Activated naive CD8-positive, alpha-beta T cell treated with anti-CD3 and anti-CD28 coated beads, Interleukin-2, amount 50 U/mL, for 24 hours (primary cell): ENCODE measurements around the gene KLHL28.
A peak's percentile ranks its signal among the peaks of the same experiment; 100 is the strongest.
"Not testable (repeated sequence)": the region's sequence is repeated elsewhere in the genome, so short reads cannot be mapped to it uniquely, and the experiment has no call there.

ENCODE experiments used
- ATAC-seq: fragments of 150-1000 bp; cut with Tn5 transposase; one replicate; pipeline ENCODE4 v1.10.0; 2021
- DNase-seq: peaks from one replicate; pipeline ENCODE4 v3.0.0; 2021
- H3K27ac Mint-ChIP-seq: one replicate; pipeline ENCODE4 v1.8.0; 2021; ENCODE audit warnings: mild to moderate bottlenecking, mixed read lengths
- H3K27me3 Mint-ChIP-seq: one replicate; pipeline ENCODE4 v1.8.0; 2021; ENCODE audit warnings: mixed read lengths
- H3K36me3 Mint-ChIP-seq: one replicate; pipeline ENCODE4 v1.8.0; 2021; ENCODE audit warnings: low read depth, mixed read lengths
- H3K4me1 Mint-ChIP-seq: one replicate; pipeline ENCODE4 v1.8.0; 2021; ENCODE audit warnings: mixed read lengths
- H3K4me3 Mint-ChIP-seq: one replicate; pipeline ENCODE4 v1.8.0; 2021; ENCODE audit warnings: mild to moderate bottlenecking, moderate library complexity, mixed read lengths
- H3K9me3 Mint-ChIP-seq: one replicate; pipeline ENCODE4 v1.8.0; 2021; ENCODE audit warnings: mixed read lengths

KLHL28 gene

GRCh38 chr14:44897041-44897844 lies 64.5 kb downstream of the KLHL28 start:
- no peaks in the 10 kb centered on the region for H3K27me3 Mint-ChIP-seq
- no peaks in the 10 kb centered on the region for H3K36me3 Mint-ChIP-seq
- H3K27ac Mint-ChIP-seq, result peak overlapping the region; percentile 86
- ATAC-seq (peak; percentile 96), DNase-seq (peak; percentile 97)
- peaks cover under 1% of the 10 kb centered on the region for H3K9me3 Mint-ChIP-seq
- H3K4me1 Mint-ChIP-seq, result peaks cover 21% of the 10 kb centered on the region
- peak overlapping the region; percentile 87 for H3K4me3 Mint-ChIP-seq

- H3K4me1 Mint-ChIP-seq, result peaks cover 28% of the 10 kb centered on the region
- peak overlapping the region; percentile 87 for H3K4me3 Mint-ChIP-seq
- H3K27ac Mint-ChIP-seq, result peak overlapping the region; percentile 79
- H3K9me3 Mint-ChIP-seq, result peaks cover 6% of the 10 kb centered on the region
- H3K27me3 Mint-ChIP-seq, result no peaks in the 10 kb centered on the region
- no peak for ATAC-seq
- no peaks in the 10 kb centered on the region for H3K36me3 Mint-ChIP-seq
- no peak for DNase-seq
These were observed 65.3 kb downstream of the KLHL28 start for GRCh38 chr14:44896275-44897040.

GRCh38 chr14:44895716-44896115 lies 66.0 kb downstream of the KLHL28 start:
- Mint-ChIP-seq H3K36me3 (no peaks in the 10 kb centered on the region), H3K4me1 (peaks cover 28% of the 10 kb centered on the region), H3K9me3 (peaks cover 6% of the 10 kb centered on the region), H3K27ac (peak overlapping the region; percentile 37), H3K4me3 (no peak overlapping the region), H3K27me3 (no peaks in the 10 kb centered on the region)
- DNase-seq (no peak), ATAC-seq (no peak)

GRCh38 chr14:44893535-44893934 lies 68.2 kb downstream of the KLHL28 start:
- ATAC-seq (no peak), DNase-seq (no peak)
- peaks cover 6% of the 10 kb centered on the region for H3K9me3 Mint-ChIP-seq
- no peak overlapping the region for H3K4me3 Mint-ChIP-seq
- H3K4me1 Mint-ChIP-seq, result peaks cover 24% of the 10 kb centered on the region
- peaks cover 2% of the 10 kb centered on the region for H3K27me3 Mint-ChIP-seq
- no peak overlapping the region for H3K27ac Mint-ChIP-seq
- H3K36me3 Mint-ChIP-seq, result no peaks in the 10 kb centered on the region

- Mint-ChIP-seq H3K27ac (peak overlapping the region; percentile 76), H3K4me3 (peak overlapping the region; percentile 20), H3K4me1 (peaks cover 15% of the 10 kb centered on the region)
- not testable (repeated sequence) for DNase-seq, H3K9me3 Mint-ChIP-seq, H3K27me3 Mint-ChIP-seq, H3K36me3 Mint-ChIP-seq
- peak; percentile 63 for ATAC-seq
These were observed 69.9 kb downstream of the KLHL28 start for GRCh38 chr14:44891726-44892372.

- peaks cover 6% of the 10 kb centered on the region for H3K9me3 Mint-ChIP-seq
These were observed 71.9 kb downstream of the KLHL28 start for GRCh38 chr14:44889595-44890471.

GRCh38 chr14:44887596-44887955 lies 74.2 kb downstream of the KLHL28 start:
- no peak overlapping the region for H3K4me3 Mint-ChIP-seq
- H3K27ac Mint-ChIP-seq, result no peak overlapping the region
- H3K27me3 Mint-ChIP-seq, result peaks cover 2% of the 10 kb centered on the region
- peaks cover 9% of the 10 kb centered on the region for H3K4me1 Mint-ChIP-seq
- H3K9me3 Mint-ChIP-seq, result peaks cover 19% of the 10 kb centered on the region
- no peaks in the 10 kb centered on the region for H3K36me3 Mint-ChIP-seq
- DNase-seq, result no peak
- no peak for ATAC-seq

More at GRCh38 chr14:44889595-44890471, 71.9 kb downstream of the KLHL28 start:
- H3K4me1 Mint-ChIP-seq, result peaks cover 10% of the 10 kb centered on the region
- DNase-seq (no peak), ATAC-seq (no peak)
- H3K27me3 Mint-ChIP-seq, result peaks cover 2% of the 10 kb centered on the region
- no peak overlapping the region for H3K4me3 Mint-ChIP-seq
- H3K36me3 Mint-ChIP-seq, result no peaks in the 10 kb centered on the region
- H3K27ac Mint-ChIP-seq, result no peak overlapping the region

- H3K4me1 Mint-ChIP-seq, result peaks cover 4% of the 10 kb centered on the region
- DNase-seq, result no peak
- H3K27ac Mint-ChIP-seq, result no peak overlapping the region
- H3K27me3 Mint-ChIP-seq, result peaks cover 2% of the 10 kb centered on the region
- H3K36me3 Mint-ChIP-seq, result peaks cover 3% of the 10 kb centered on the region
- no peak for ATAC-seq
- H3K4me3 Mint-ChIP-seq, result no peak overlapping the region
- peaks cover 21% of the 10 kb centered on the region for H3K9me3 Mint-ChIP-seq
These were observed 74.7 kb downstream of the KLHL28 start for GRCh38 chr14:44886860-44887595.

GRCh38 chr14:44880791-44881190 lies 81.0 kb downstream of the KLHL28 start:
- DNase-seq, result no peak
- peaks cover 11% of the 10 kb centered on the region for H3K27me3 Mint-ChIP-seq
- no peak overlapping the region for H3K4me3 Mint-ChIP-seq
- H3K9me3 Mint-ChIP-seq, result peaks cover 31% of the 10 kb centered on the region
- peaks cover 8% of the 10 kb centered on the region for H3K36me3 Mint-ChIP-seq
- H3K27ac Mint-ChIP-seq, result no peak overlapping the region
- no peak for ATAC-seq
- H3K4me1 Mint-ChIP-seq, result no peaks in the 10 kb centered on the region
